ENCODE measurements around the gene MAGI1. TPM values are rescaled to one million over a fixed set of nuclear protein-coding genes. Genes with fewer than 3 reads are reported as not detected.
"Not testable (repeated sequence)": the region's sequence is repeated elsewhere in the genome, so short reads cannot be mapped to it uniquely, and the experiment has no call there.

MAGI1 gene
- total and polyA plus RNA-seq, 5 donors: 15.8 to 38.3 (median 32.8) TPM

DNA sequence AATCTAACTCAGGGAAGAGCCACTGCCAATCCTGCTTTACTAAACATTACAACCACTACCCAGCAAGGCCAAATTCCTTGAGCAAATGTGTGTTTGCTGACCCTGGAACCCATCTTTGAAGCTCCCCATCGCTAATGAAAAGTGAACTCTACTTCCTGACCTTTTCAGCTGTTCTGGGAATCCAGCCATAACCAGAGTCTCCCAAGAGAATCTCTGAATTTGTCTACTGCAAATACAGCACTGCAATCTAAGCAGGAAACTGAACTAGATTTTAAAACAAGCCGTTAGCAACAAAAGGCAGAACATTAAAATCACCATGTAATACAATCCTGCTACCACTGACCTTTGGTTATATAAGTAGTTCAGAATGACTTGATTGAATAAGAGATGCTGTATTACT is 309.2 kb downstream of the MAGI1 start:
- no peaks in the 10 kb centered on the region for H3K9me3 ChIP-seq (ENCODE audit: control insufficient read depth, low read length)
- peak; percentile 85 to 86 for ATAC-seq
- H3K27me3 ChIP-seq (ENCODE audit: control insufficient read depth, insufficient read depth): no peaks in the 10 kb centered on the region
- no peaks in the 10 kb centered on the region for H3K4me1 ChIP-seq (ENCODE audit: control insufficient read depth, insufficient read depth, low read length)
- intact Hi-C loops (cut with DNase I): no loop called here
- 16% methylated on average over 2 of the region's 2 CpGs for WGBS
- no peak for DNase-seq
- H3K4me3 ChIP-seq (ENCODE audit: low read length): no peak overlapping the region
- peak overlapping the region; percentile 23 for H3K27ac ChIP-seq (ENCODE audit: low read length)

DNA sequence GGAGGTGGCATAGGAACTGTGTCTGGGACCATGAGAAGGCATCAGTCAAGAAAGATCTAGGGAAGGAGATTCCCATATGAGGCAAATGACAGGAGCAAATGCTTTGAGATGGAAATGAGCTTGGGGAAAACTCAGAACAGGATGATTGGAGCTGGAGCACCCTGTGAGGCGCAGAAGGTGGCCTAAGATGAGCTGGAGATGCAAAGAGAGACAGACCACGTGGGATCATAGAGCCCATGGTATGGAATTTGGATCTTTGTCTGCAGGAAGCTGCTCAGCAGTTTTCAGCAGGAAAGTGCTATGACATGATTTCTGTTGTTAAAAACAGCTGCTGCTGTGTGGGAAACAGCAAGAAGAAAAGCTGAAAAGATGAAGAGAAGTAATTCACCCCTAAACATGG is 310.6 kb downstream of the MAGI1 start:
- no peaks in the 10 kb centered on the region for H3K9me3 ChIP-seq (ENCODE audit: control insufficient read depth, low read length)
- no peak overlapping the region for H3K27ac ChIP-seq (ENCODE audit: low read length)
- H3K4me1 ChIP-seq (ENCODE audit: control insufficient read depth, insufficient read depth, low read length): no peaks in the 10 kb centered on the region
- no peak for ATAC-seq
- no peak for DNase-seq
- intact Hi-C loops (cut with DNase I): no loop called here
- H3K4me3 ChIP-seq (ENCODE audit: low read length): no peak overlapping the region
- WGBS: 55% methylated on average over 2 of the region's 2 CpGs
- no peaks in the 10 kb centered on the region for H3K27me3 ChIP-seq (ENCODE audit: control insufficient read depth, insufficient read depth)

DNA sequence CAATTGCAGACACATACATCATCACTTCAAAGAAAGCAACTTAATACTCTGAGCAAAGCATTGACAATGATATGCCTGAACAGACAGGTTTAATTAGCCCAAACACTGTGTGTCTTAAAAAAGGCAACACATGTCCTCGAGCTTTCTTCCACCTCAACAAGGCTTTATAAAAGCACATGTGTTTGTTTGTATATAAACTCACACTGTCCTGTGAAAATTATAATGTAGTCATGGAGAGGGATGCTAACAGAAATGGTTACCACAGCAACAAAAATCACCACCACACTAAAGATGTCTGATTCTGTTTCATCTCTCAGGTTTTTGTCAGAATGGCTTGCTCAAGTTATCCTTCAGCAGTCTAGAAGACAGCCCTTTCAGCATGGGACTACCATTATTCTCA is 314.7 kb downstream of the MAGI1 start:
- Histone ChIP-seq H3K4me1 (ENCODE audit: control insufficient read depth, insufficient read depth, low read length) (no peaks in the 10 kb centered on the region), H3K9me3 (ENCODE audit: control insufficient read depth, low read length) (no peaks in the 10 kb centered on the region), H3K27me3 (ENCODE audit: control insufficient read depth, insufficient read depth) (no peaks in the 10 kb centered on the region), H3K4me3 (ENCODE audit: low read length) (no peak overlapping the region), H3K27ac (ENCODE audit: low read length) (no peak overlapping the region)
- 88% methylated on average over 1 of the region's 1 CpG for WGBS
- ATAC-seq: no peak
- DNase-seq: no peak
- intact Hi-C loops (cut with DNase I): no loop called here

DNA sequence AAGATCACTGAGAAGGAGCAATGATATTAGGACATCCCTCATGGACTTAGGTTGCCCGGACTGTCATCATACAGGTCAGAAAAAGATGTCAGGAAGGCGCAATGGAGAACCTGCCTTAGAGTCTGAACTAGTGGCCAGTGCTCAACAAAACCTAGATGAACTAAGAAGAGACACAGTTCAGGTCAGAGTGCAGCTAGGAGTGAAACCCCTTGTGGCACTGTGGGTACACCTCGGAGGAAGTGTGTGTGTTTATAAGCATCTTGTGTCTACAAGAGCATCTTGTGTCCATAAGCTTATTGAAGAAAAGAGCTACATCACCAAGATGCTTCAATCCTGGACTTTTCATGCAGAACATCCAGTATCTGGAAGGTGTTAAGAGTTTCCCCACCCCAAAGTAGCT is 315.7 kb downstream of the MAGI1 start:
- WGBS: 97% methylated on average over 3 of the region's 3 CpGs
- Histone ChIP-seq H3K4me3 (ENCODE audit: low read length) (no peak overlapping the region), H3K27me3 (ENCODE audit: control insufficient read depth, insufficient read depth) (no peaks in the 10 kb centered on the region), H3K27ac (ENCODE audit: low read length) (no peak overlapping the region), H3K9me3 (ENCODE audit: control insufficient read depth, low read length) (no peaks in the 10 kb centered on the region), H3K4me1 (ENCODE audit: control insufficient read depth, insufficient read depth, low read length) (no peaks in the 10 kb centered on the region)
- intact Hi-C loops (cut with DNase I): no loop called here
- ATAC-seq: no peak
- no peak for DNase-seq

DNA sequence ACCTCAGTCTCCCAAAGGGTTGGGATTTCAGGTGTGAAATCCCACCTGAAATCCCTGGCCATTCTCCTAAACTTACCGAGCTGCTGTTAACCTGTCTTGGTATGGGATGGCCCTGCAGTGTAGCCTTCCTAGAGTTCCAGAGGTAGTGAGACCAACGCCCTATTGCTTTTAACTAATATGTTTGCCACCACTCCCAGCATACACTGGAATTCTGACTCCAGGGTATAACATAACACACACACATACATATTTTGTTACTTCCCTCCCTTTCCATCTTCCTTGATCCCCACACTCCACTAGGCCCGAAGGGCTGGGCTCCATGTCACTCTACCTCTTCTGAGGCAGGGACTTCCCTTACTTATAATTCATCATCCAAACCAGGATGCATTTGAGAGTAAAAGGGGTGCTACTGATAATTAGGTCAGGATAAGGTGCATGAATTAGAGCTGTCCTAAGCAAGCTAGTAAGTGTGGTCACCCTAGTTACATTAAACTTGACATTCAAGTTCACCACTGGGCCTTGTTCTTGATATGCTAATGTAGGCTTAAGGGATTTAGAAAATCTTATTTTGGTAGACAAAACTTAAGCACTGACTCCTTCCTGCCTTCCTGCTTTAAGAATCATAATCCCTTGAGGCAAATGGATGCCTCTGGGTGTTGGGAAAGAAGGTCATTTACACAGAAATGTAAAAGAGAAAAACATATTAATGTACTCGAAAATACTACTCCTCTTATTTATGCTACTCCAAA is 317.6 kb downstream of the MAGI1 start:
- H3K9me3 ChIP-seq (ENCODE audit: control insufficient read depth, low read length): no peaks in the 10 kb centered on the region
- ATAC-seq: peak in 1 of 2 donors; percentile 16
- no peaks in the 10 kb centered on the region for H3K27me3 ChIP-seq (ENCODE audit: control insufficient read depth, insufficient read depth)
- H3K27ac ChIP-seq (ENCODE audit: low read length): no peak overlapping the region
- DNase-seq: no peak
- H3K4me1 ChIP-seq (ENCODE audit: control insufficient read depth, insufficient read depth, low read length): no peaks in the 10 kb centered on the region
- H3K4me3 ChIP-seq (ENCODE audit: low read length): no peak overlapping the region
- intact Hi-C loops (cut with DNase I): no loop called here
- WGBS: 89% methylated on average over 4 of the region's 4 CpGs

DNA sequence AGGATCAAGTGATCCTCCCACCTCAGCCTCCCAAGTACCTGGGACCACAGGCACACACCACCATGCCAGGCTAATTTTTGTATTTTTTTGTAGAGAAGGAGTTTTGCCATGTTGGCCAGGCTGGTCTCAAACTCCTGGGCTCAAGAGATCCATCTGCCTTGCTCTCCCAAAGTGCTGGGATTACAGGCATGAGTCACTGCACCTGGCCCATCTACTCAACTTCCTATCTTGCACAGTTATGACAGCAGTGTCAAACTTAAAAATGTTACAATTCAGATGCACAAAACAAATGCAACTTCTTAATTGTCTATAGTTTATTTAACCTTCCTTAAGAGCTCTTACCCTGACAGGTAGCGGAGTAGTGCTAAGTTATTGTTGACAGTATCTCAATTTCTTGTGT is 319.1 kb downstream of the MAGI1 start:
- H3K27me3 ChIP-seq (ENCODE audit: control insufficient read depth, insufficient read depth); H3K9me3 ChIP-seq (ENCODE audit: control insufficient read depth, low read length); DNase-seq; H3K4me3 ChIP-seq (ENCODE audit: low read length); intact Hi-C loops (cut with DNase I); H3K27ac ChIP-seq (ENCODE audit: low read length); ATAC-seq; H3K4me1 ChIP-seq (ENCODE audit: control insufficient read depth, insufficient read depth, low read length): not testable (repeated sequence)
- WGBS: 100% methylated on average over 1 of the region's 1 CpG

DNA sequence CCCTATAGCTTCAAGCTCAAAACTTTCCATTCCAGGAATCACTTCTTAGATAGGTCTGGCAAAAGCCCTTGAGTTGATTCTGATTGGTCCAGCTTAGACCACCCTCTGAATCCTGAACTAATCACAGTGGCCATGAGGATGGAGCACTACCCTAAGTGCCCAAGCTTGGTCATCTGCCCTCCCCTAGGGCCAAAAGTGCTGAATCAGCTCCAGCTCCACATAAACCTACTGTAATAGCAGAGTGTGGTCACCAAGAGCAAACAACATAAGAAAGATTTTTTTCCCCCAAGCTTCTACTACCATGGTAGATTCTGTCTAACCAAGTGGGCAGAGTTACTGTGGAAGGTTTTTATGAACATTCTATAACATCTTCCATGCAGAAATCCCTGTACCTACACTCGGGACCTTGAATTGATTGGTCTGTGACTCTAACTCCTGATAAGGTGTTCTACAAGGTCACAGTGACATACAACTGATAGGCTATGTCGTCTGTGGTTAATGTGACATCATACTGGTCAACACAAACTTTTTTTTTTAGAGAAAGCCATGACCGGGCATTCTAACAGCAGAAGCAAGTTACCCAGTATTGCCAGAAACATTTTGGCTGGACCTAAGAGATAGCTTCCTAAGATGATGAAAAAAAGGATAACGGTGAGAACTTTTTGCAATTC is 320.9 kb downstream of the MAGI1 start:
- no peak overlapping the region for H3K27ac ChIP-seq (ENCODE audit: low read length)
- no peaks in the 10 kb centered on the region for H3K9me3 ChIP-seq (ENCODE audit: control insufficient read depth, low read length)
- ATAC-seq (no peak), DNase-seq (no peak)
- 87% methylated on average over 4 of the region's 4 CpGs for WGBS
- H3K4me3 ChIP-seq (ENCODE audit: low read length): no peak overlapping the region
- intact Hi-C loops (cut with DNase I): no loop called here
- H3K4me1 ChIP-seq (ENCODE audit: control insufficient read depth, insufficient read depth, low read length): peaks cover 2% of the 10 kb centered on the region
- no peaks in the 10 kb centered on the region for H3K27me3 ChIP-seq (ENCODE audit: control insufficient read depth, insufficient read depth)

DNA sequence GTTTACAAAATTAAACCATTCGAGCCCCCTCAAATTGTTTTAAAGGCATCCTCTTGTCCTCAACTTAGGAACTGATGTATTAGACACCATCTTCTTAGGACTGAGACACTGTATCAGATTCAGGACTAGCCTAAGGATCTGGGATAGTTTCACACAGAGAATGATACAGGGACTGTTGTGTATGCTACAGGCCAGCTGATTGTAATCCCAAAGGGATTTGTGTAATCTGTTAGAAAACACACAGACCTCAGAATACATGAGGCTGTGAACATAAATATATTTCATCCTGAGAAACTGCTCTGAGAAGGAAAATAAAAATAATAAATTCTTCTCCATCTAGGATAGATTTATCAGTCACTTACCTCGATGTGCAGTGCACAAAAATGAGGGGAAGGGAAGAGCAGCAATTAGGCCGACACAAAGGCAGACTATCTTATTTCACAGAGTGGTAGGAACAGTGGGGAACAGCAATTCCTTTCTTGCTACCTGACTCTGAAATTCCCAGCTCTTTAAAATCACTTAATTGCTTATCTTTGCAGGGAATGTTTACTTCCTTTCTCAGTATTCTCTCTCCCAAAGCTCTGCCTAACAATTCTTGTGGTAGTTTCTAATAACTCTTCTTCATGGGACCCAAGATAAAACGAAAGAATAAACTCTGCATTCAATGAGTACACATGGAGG is 322.5 kb downstream of the MAGI1 start:
- intact Hi-C loops (cut with DNase I): no loop called here
- no peak for ATAC-seq
- Histone ChIP-seq H3K27me3 (ENCODE audit: control insufficient read depth, insufficient read depth) (no peaks in the 10 kb centered on the region), H3K9me3 (ENCODE audit: control insufficient read depth, low read length) (no peaks in the 10 kb centered on the region), H3K27ac (ENCODE audit: low read length) (no peak overlapping the region), H3K4me3 (ENCODE audit: low read length) (no peak overlapping the region), H3K4me1 (ENCODE audit: control insufficient read depth, insufficient read depth, low read length) (peaks cover 2% of the 10 kb centered on the region)
- WGBS: 55% methylated on average over 4 of the region's 4 CpGs
- DNase-seq: no peak

DNA sequence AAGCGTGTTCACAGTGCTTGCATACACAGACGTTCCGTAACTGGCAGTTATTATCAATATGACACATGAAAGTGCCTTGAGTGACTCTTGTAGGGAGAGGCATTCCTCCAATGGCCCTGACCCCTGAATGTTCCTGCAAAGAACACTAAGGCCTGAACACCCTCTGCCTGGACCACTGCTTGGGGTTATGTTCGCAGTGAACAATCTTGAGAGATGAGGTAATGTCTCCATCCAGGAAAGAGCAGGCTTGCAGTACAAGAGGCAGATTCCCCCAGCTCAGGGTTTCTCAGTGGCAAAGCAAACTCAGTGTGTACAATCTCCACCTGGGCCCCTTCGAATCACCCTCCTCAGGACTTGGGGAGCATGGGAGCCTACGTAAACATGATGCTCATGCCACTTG is 324.6 kb downstream of the MAGI1 start:
- no peaks in the 10 kb centered on the region for H3K27me3 ChIP-seq (ENCODE audit: control insufficient read depth, insufficient read depth)
- peak overlapping the region; percentile 30 for H3K27ac ChIP-seq (ENCODE audit: low read length)
- intact Hi-C loops (cut with DNase I): no loop called here
- H3K4me3 ChIP-seq (ENCODE audit: low read length): no peak overlapping the region
- DNase-seq (peak in 1 of 3 donors; percentile 36), ATAC-seq (peak; percentile 69 to 85)
- no peaks in the 10 kb centered on the region for H3K9me3 ChIP-seq (ENCODE audit: control insufficient read depth, low read length)
- WGBS: 49% methylated on average over 6 of the region's 6 CpGs
- peaks cover 2% of the 10 kb centered on the region for H3K4me1 ChIP-seq (ENCODE audit: control insufficient read depth, insufficient read depth, low read length)

DNA sequence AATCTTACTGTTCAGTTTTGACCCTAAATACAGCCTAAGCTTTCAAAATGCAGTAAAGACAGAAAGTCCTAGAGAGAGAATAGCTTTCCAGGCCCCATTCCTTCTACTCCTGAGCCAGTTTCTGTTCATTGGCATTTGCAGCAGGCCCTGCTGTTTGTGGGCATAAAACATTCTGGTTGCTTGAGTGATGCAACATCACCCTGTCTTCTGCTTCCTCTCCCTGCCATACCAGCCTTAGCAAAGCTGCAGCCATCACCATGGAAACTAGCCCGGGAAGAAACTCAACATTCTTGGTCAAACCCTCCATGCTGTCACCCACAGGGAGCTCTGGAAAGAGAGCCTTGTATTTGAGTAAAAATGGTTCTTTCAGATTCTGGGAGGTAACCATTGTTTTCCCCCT is 325.7 kb downstream of the MAGI1 start:
- peaks cover 2% of the 10 kb centered on the region for H3K4me1 ChIP-seq (ENCODE audit: control insufficient read depth, insufficient read depth, low read length)
- no peak overlapping the region for H3K4me3 ChIP-seq (ENCODE audit: low read length)
- WGBS: 59% methylated on average over 1 of the region's 1 CpG
- no peak overlapping the region for H3K27ac ChIP-seq (ENCODE audit: low read length)
- no peaks in the 10 kb centered on the region for H3K9me3 ChIP-seq (ENCODE audit: control insufficient read depth, low read length)
- DNase-seq (no peak), ATAC-seq (no peak)
- intact Hi-C loops (cut with DNase I): no loop called here
- no peaks in the 10 kb centered on the region for H3K27me3 ChIP-seq (ENCODE audit: control insufficient read depth, insufficient read depth)

DNA sequence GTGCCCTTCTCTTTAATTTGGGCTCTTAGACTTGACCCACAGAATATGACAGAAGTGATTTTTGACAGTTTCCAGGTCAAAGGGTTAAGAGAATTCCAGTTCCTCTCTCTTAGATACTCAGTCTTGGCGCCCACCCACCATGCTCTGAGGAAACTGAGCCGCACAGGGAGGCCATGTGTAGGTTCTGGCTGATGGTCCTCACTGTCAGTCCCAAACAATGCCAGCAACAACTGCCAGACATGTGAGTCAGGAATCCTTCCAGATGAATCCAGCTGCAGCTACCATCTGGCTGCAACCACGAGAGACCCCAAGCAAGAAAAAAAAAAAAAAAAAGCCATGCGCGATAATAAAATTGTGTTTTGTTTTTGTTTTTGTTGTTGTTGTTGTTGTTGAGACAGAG is 326.6 kb downstream of the MAGI1 start:
- Histone ChIP-seq H3K4me1 (ENCODE audit: control insufficient read depth, insufficient read depth, low read length) (peaks cover 2% of the 10 kb centered on the region), H3K9me3 (ENCODE audit: control insufficient read depth, low read length) (no peaks in the 10 kb centered on the region), H3K27me3 (ENCODE audit: control insufficient read depth, insufficient read depth) (no peaks in the 10 kb centered on the region), H3K4me3 (ENCODE audit: low read length) (no peak overlapping the region), H3K27ac (ENCODE audit: low read length) (no peak overlapping the region)
- ATAC-seq (no peak), DNase-seq (peak in 1 of 3 donors; percentile 19)
- intact Hi-C loops (cut with DNase I): no loop called here
- 59% methylated on average over 5 of the region's 5 CpGs for WGBS

All from right cardiac atrium (tissue), 5 donors.